Smooth muscle cell (in vitro differentiated cells): ENCODE results near the gene DHX58. TPM values are rescaled to one million over a fixed set of nuclear protein-coding genes. Genes with fewer than 3 reads are reported as not detected.

Source experiments
- DNase-seq: peaks from one replicate; lab custom pipeline; 2025; ENCODE audit not compliant: unreplicated experiment; lab: John Stamatoyannopoulos, UW
- H2AFZ ChIP-seq: fragments of 200-600 bp; sonication (generic); 2 replicates; pipeline ENCODE4 v1.6.0; 2016; ENCODE audit warnings: antibody characterized with exemption, low read depth, mild to moderate bottlenecking
- H3F3A ChIP-seq: fragments of 200-600 bp; sonication (generic); 2 replicates; pipeline ENCODE4 v1.6.0; 2017; ENCODE audit warnings: antibody characterized with exemption, low read depth
- H3K27ac ChIP-seq: fragments of 200-600 bp; sonication (generic); 2 replicates; pipeline ENCODE4 v1.5.1; 2016; ENCODE audit warnings: low read depth, mild to moderate bottlenecking
- H3K27me3 ChIP-seq: fragments of 200-600 bp; sonication (generic); 2 replicates; pipeline ENCODE4 v1.6.1; 2016; ENCODE audit warnings: low read depth, mild to moderate bottlenecking
- H3K36me3 ChIP-seq: fragments of 200-600 bp; sonication (generic); 2 replicates; pipeline ENCODE4 v1.5.1; 2016; ENCODE audit warnings: low read depth
- H3K4me1 ChIP-seq: fragments of 200-600 bp; sonication (generic); 2 replicates; pipeline ENCODE4 v1.5.1; 2016; ENCODE audit warnings: low read depth
- H3K4me2 ChIP-seq: fragments of 200-600 bp; sonication (generic); 2 replicates; pipeline ENCODE4 v1.6.0; 2016; ENCODE audit warnings: mild to moderate bottlenecking
- H3K4me3 ChIP-seq: fragments of 200-600 bp; sonication (generic); 2 replicates; pipeline ENCODE4 v1.5.1; 2016; ENCODE audit warnings: mild to moderate bottlenecking
- H3K79me2 ChIP-seq: fragments of 200-600 bp; sonication (generic); 2 replicates; pipeline ENCODE4 v1.6.0; 2016; ENCODE audit warnings: low read depth, mild to moderate bottlenecking
- H3K9ac ChIP-seq: fragments of 200-600 bp; sonication (generic); 2 replicates; pipeline ENCODE4 v1.6.0; 2016; ENCODE audit warnings: low read depth
- H3K9me3 ChIP-seq: fragments of 200-600 bp; sonication (generic); replicated peaks from 2 replicates; pipeline ENCODE4 v1.5.1; 2016; ENCODE audit warnings: low read depth
- H4K20me1 ChIP-seq: fragments of 200-600 bp; sonication (generic); 2 replicates; pipeline ENCODE4 v1.6.0; 2016; ENCODE audit warnings: low read depth
- WGBS: methylation state at CpG from one replicate; pipeline ENCODE4 v1.1.7; 2016; ENCODE audit warnings: low lambda C conversion rate; 5-methylcytosine and 5-hydroxymethylcytosine counted together
- polyA plus RNA-seq: library from polyadenylated mRNA; unstranded; fragments of >200 nt; fragmentation: Nextera tagmentation; extraction: Ambion mirVana; gene quantifications from 2 replicates; pipeline ENCODE4 v1.2.1, GENCODE V29; 2016
- total RNA-seq: library from RNA; depleted of rRNA; stranded (reverse); fragments of >200 nt; gene quantifications from 2 replicates; pipeline ENCODE4 v1.2.3, GENCODE V29; 2014
- TF ChIP-seq, protein P1 (sequence below): fragments of 200-600 bp; sonication (generic); IDR thresholded peaks from 2 replicates; pipeline ENCODE4 v1.5.1; 2017; ENCODE audit warnings: borderline replicate concordance, mild to moderate bottlenecking, antibody characterized with exemption; ENCODE audit not compliant: insufficient read depth, poor library complexity, severe bottlenecking

Gene DHX58
- total RNA-seq (1.0 and 4.2 TPM in 2 replicates), polyA plus RNA-seq (0.67 TPM in 1 of 2 replicates, not detected in the other)

DNA sequence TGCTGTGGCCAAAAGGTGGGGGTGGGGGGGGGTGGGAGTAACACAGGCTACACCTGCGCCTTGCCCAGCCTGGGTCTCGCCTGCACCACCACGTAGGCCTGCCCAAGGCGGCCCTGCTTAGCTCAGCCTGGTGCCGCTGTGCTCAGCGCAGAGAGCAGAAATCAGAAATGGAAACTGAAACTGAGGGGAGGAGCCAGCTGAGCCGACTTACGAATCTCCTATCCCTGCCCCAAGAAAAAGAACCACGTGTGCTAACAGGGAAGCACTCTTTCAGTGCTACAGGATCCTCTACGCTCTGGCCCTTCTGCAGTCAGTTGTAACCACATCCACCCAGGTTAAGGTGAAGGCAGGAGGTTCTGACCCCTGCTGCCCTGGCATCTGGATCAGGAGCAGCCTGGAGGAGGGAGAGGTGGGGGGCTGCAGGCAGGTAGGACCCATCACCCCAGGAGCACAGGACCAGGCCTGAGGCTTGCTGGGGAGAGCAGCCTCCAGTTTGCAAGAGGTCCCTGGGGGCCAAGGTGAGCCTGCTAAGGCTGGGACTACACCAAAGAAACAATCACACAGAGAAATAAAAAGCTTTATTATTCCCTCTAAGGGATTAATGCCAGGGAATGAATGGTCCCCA, at the start of gene DHX58:
TSS of gene DHX58 (minus strand) at position 163 of the 625 bp plus-strand sequence. CDS start 822 bp downstream, outside the sequence.
- H2AFZ ChIP-seq: no peak within 1 kb of the TSS
- no peaks in the 10 kb centered on the region for H3K36me3 ChIP-seq
- no peaks in the 10 kb centered on the region for H3K4me1 ChIP-seq
- H3K4me3 ChIP-seq: no peak within 1 kb of the TSS
- no peak for DNase-seq
- H4K20me1 ChIP-seq: no peaks in the 10 kb centered on the region
- no peak within 1 kb of the TSS for H3K27ac ChIP-seq
- H3K4me2 ChIP-seq: no peak within 1 kb of the TSS
- 70% methylated on average over 10 of the region's 10 CpGs for WGBS
- TF ChIP-seq, protein P1, sequence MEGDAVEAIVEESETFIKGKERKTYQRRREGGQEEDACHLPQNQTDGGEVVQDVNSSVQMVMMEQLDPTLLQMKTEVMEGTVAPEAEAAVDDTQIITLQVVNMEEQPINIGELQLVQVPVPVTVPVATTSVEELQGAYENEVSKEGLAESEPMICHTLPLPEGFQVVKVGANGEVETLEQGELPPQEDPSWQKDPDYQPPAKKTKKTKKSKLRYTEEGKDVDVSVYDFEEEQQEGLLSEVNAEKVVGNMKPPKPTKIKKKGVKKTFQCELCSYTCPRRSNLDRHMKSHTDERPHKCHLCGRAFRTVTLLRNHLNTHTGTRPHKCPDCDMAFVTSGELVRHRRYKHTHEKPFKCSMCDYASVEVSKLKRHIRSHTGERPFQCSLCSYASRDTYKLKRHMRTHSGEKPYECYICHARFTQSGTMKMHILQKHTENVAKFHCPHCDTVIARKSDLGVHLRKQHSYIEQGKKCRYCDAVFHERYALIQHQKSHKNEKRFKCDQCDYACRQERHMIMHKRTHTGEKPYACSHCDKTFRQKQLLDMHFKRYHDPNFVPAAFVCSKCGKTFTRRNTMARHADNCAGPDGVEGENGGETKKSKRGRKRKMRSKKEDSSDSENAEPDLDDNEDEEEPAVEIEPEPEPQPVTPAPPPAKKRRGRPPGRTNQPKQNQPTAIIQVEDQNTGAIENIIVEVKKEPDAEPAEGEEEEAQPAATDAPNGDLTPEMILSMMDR: no peak
- no peaks in the 10 kb centered on the region for H3K79me2 ChIP-seq
- H3K9me3 ChIP-seq: no peaks in the 10 kb centered on the region
- H3K9ac ChIP-seq: no peak within 1 kb of the TSS
- no peaks in the 10 kb centered on the region for H3K27me3 ChIP-seq
- H3F3A ChIP-seq: no peaks in the 10 kb centered on the region

DNA sequence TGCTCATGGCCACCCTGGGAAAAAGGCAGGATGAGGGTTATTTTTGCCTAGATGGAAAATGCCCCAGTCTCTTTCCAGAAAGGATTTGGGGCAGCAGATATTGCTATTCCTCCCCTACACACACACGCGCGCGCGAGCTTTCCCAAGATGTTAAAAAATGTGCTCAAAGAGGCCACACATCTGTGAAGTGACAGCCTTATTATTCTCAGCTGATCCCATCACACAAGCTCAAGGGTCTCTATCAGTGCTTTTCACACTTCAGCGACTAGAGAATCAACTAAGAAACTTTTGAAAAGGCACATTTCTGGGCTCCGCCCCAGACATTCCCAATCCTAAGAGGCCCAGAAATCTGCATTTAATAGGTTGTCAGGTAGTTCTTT, 48.0 kb upstream of the DHX58 start:
- no peak overlapping the region for H3K27ac ChIP-seq
- H2AFZ ChIP-seq: no peak overlapping the region
- TF ChIP-seq, protein P1: no peak
- no peak overlapping the region for H3K9ac ChIP-seq
- H4K20me1 ChIP-seq: no peaks in the 10 kb centered on the region
- H3K4me3 ChIP-seq: no peak overlapping the region
- H3K36me3 ChIP-seq: no peaks in the 10 kb centered on the region
- H3K27me3 ChIP-seq: no peaks in the 10 kb centered on the region
- no peaks in the 10 kb centered on the region for H3K9me3 ChIP-seq
- H3K79me2 ChIP-seq: no peaks in the 10 kb centered on the region
- H3K4me2 ChIP-seq: no peak overlapping the region
- no peaks in the 10 kb centered on the region for H3F3A ChIP-seq
- no peaks in the 10 kb centered on the region for H3K4me1 ChIP-seq
- WGBS: 97% methylated on average over 7 of the region's 7 CpGs
- DNase-seq: no peak

DNA sequence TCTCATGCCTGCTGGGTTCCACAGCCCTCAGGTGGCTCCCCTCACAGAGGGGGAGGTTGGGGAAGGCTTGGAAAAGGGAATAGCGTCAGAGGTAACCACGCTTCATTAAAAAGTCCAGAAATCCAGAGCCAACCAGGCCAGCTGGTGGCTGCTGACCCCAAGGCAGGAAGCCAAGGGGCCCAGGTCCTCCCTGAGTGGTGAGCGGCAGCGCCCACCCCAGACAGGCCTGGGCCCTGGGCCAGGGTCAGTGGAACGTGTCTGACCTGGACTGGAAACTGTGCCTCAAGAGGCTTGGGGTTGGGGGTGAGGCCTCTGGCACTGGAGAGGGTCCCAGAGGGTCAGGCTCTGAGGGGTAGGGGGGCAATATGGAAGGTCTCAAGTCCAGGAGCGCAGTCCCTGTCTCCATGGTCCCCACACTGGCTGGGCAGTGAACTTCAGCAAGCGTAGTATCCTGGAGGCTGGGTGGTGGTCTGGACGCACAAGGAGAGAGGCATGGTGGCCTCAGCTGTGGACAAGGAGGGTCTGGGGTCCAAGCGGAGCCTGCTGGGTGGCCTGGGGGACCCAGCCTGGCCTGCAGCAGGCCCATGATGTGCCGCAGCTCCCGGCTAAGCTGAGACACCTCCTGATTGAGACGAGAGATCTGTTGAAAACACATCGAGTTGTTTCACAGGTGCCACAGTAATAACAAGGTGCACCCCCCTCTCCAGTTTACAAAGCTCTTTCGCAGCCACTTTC, 47.4 kb upstream of the DHX58 start:
- TF ChIP-seq, protein P1: no peak
- Histone ChIP-seq H3K36me3 (no peaks in the 10 kb centered on the region), H3K27ac (no peak overlapping the region), H4K20me1 (no peaks in the 10 kb centered on the region), H3K9ac (no peak overlapping the region), H2AFZ (no peak overlapping the region), H3F3A (no peaks in the 10 kb centered on the region), H3K9me3 (no peaks in the 10 kb centered on the region), H3K4me2 (no peak overlapping the region), H3K79me2 (no peaks in the 10 kb centered on the region), H3K4me1 (no peaks in the 10 kb centered on the region), H3K27me3 (no peaks in the 10 kb centered on the region), H3K4me3 (no peak overlapping the region)
- WGBS: 97% methylated on average over 14 of the region's 14 CpGs
- no peak for DNase-seq
